Thoracic aorta (tissue), 2 donors: Measurements from ENCODE around the gene TRMO. TPM values are rescaled to one million over a fixed set of nuclear protein-coding genes. Genes with fewer than 3 reads are reported as not detected.

Experiments used
- ATAC-seq: fragments of 150-250 bp; one replicate; pipeline ENCODE4 v1.8.0; 2017; ENCODE audit warnings: low read depth; ENCODE audit not compliant: insufficient number of reproducible peaks, low FRiP score
- DNase-seq: peaks from one replicate; pipeline ENCODE4 v3.0.0-alpha.2; 2020; ENCODE audit warnings: low spot score
- H3K27ac ChIP-seq, 2 donors: fragments of 200-600 bp; sonication (generic); 1 replicate in 1 of 2; 2 replicates in 1 of 2; pipeline ENCODE4 v1.5.1; 2016; ENCODE audit warnings: mild to moderate bottlenecking in 2 of 2, moderate library complexity in 2 of 2
- H3K27me3 ChIP-seq: fragments of 200-600 bp; sonication (generic); replicated peaks from 2 replicates; pipeline ENCODE4 v1.6.0; 2016; ENCODE audit warnings: mild to moderate bottlenecking; ENCODE audit not compliant: insufficient read depth
- H3K36me3 ChIP-seq: fragments of 200-600 bp; sonication (generic); one replicate; pipeline ENCODE4 v1.5.1; 2016
- H3K4me1 ChIP-seq, 2 donors: fragments of 200-600 bp; sonication (generic); 1 replicate in 1 of 2; 2 replicates in 1 of 2; pipeline versions ENCODE4 v1.5.1 to v1.6.0; 2016; ENCODE audit warnings: low read depth in 2 of 2, mild to moderate bottlenecking in 1 of 2; ENCODE audit not compliant: control insufficient read depth in 1 of 2
- H3K4me3 ChIP-seq: fragments of 200-600 bp; sonication (generic); 2 replicates; pipeline ENCODE4 v1.5.1; 2016; ENCODE audit warnings: mild to moderate bottlenecking
- H3K9me3 ChIP-seq: fragments of 200-600 bp; sonication (generic); 2 replicates; pipeline ENCODE4 v1.5.1; 2016
- CTCF ChIP-seq: fragments of 200-600 bp; sonication (generic); IDR thresholded peaks from one replicate; pipeline ENCODE4 v1.5.1; 2019; ENCODE audit warnings: antibody characterized with exemption
- total RNA-seq, 2 donors: library from RNA; depleted of rRNA; stranded (reverse); fragments of >200 nt; gene quantifications; one replicate each; pipeline versions ENCODE4 v1.1.0 to v1.2.3, GENCODE V29; 2016

The TRMO gene
- total RNA-seq, 2 donors from 2014 or later = 22.2 to 28.6 TPM

GRCh38 chr9:97860451-97861147, 61.7 kb downstream of the TRMO start:
- ATAC-seq (no peak), DNase-seq (no peak)
- Histone ChIP-seq H3K27me3 (peaks cover 4% of the 10 kb centered on the region), H3K27ac (no peak overlapping the region), H3K4me3 (no peak overlapping the region), H3K36me3 (no peaks in the 10 kb centered on the region), H3K4me1 (no peaks in the 10 kb centered on the region), H3K9me3 (no peaks in the 10 kb centered on the region)
- no peak for TF ChIP-seq CTCF

- Histone ChIP-seq H3K27ac (no peak overlapping the region), H3K36me3 (no peaks in the 10 kb centered on the region), H3K27me3 (peaks cover 16% of the 10 kb centered on the region), H3K4me1 (peaks cover 0 to 2% of the 10 kb centered on the region in 2 donors), H3K4me3 (no peak overlapping the region), H3K9me3 (no peaks in the 10 kb centered on the region)
- no peak for ATAC-seq
- no peak for TF ChIP-seq CTCF
- DNase-seq = no peak
Measured at GRCh38 chr9:97859346-97859745, 63.0 kb downstream of the TRMO start.

- Histone ChIP-seq H3K4me1 (peaks cover 0 to 7% of the 10 kb centered on the region in 2 donors), H3K27me3 (peaks cover 16% of the 10 kb centered on the region), H3K27ac (no peak overlapping the region), H3K36me3 (no peaks in the 10 kb centered on the region), H3K4me3 (no peak overlapping the region), H3K9me3 (no peaks in the 10 kb centered on the region)
- no peak for TF ChIP-seq CTCF
- DNase-seq = no peak
- no peak for ATAC-seq
Measured at GRCh38 chr9:97858826-97859225, 63.5 kb downstream of the TRMO start.

GRCh38 chr9:97858393-97858713, 63.9 kb downstream of the TRMO start:
- H3K27ac ChIP-seq = no peak overlapping the region
- no peaks in the 10 kb centered on the region for H3K36me3 ChIP-seq
- H3K9me3 ChIP-seq = no peaks in the 10 kb centered on the region
- DNase-seq = no peak
- ATAC-seq = no peak
- no peak for TF ChIP-seq CTCF
- no peak overlapping the region for H3K4me3 ChIP-seq
- H3K4me1 ChIP-seq = peaks cover 0 to 11% of the 10 kb centered on the region in 2 donors
- peaks cover 16% of the 10 kb centered on the region for H3K27me3 ChIP-seq

GRCh38 chr9:97857606-97858392, 64.5 kb downstream of the TRMO start:
- ATAC-seq = no peak

More at GRCh38 chr9:97857606-97858392, 64.5 kb downstream of the TRMO start:
- TF ChIP-seq CTCF = no peak
- peaks cover 2 to 17% of the 10 kb centered on the region in 2 donors for H3K4me1 ChIP-seq
- no peak for DNase-seq
- H3K9me3 ChIP-seq = no peaks in the 10 kb centered on the region
- no peaks in the 10 kb centered on the region for H3K36me3 ChIP-seq
- no peak overlapping the region for H3K4me3 ChIP-seq
- peaks cover 16% of the 10 kb centered on the region for H3K27me3 ChIP-seq
- no peak overlapping the region for H3K27ac ChIP-seq
